GM18861 (cell line): ENCODE data around the gene QRICH2.
"Not testable (repeated sequence)": the region's sequence is repeated elsewhere in the genome, so short reads cannot be mapped to it uniquely, and the experiment has no call there.

Source experiments
- ATAC-seq: cut with Tn5 transposase; IDR thresholded peaks from one replicate; pipeline ENCODE4 v1.9.1; 2021; ENCODE audit not compliant: unreplicated experiment

QRICH2 gene

DNA sequence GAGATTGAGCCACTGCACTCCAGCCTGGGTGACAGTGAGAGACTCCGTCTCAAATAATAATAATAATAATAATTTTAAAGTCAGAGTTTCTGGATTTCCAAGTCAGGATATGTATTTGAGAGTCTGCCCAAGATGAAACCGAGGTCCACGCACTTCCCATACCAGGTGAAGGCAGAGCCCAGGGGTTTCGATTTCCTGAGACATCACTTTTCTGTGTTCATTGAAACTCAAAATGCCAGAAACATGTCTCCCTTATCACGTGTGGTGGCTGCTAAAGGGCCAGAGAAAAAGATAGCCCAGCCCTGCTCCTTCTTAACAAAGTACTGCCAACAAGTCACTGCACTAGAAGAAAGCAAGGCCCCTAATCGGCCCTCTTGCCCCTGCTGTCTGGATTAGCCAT lies 57.9 kb downstream of the QRICH2 start:
- ATAC-seq, result no peak

DNA sequence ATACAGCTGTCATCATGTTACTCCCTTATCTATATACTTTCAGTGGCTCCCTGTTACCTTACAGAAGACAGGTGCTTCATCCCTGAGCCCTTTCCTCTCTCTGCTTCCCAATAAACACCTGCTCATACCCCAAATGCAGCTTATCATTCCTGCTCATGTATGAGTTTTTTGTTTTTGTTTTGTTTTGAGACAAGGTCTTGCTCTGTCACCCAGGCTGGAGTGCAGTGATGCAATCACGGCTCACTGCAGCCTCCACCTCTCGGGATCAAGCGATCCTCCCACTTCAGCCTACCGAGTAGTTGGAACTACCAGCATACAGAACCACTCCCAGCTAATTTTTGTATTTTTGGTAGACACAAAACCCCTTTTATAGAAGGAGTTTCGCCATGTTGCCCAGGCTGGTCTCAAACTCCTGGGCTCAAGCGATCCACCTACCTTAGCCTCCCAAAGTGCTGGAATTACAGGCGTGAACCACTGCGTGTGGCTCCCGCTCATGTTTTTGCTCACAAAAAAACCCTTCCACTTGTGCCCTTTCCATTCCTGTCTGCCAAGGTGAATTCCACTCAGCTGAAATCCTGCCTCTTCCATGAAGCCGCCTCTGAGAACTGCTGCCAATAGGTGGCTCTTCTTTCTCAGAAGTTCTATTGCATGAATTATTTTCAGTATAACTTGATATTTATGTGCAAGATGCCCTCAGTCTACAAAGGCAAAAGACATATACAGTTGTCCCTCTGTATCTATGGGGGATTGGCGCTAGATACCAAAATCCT lies 59.9 kb downstream of the QRICH2 start:
- no peak for ATAC-seq

DNA sequence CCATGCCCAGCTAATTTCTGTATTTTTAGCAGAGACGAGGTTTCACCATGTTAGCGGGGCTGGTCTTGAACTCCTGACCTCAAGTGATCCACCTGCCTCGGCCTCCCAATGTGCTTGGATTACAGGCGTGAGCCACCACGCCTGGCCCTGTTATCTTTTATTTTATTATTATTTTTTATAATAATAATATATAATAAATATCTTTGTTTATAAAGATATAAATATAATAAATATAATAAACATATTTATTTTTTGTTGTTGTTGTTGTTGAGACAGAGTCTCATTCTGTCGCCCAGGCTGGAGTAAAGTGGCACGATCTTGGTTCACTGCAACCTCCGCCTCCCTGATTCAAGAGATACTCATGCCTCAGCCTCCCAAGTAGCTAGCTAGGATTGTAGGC lies 60.8 kb downstream of the QRICH2 start:
- no peak for ATAC-seq

DNA sequence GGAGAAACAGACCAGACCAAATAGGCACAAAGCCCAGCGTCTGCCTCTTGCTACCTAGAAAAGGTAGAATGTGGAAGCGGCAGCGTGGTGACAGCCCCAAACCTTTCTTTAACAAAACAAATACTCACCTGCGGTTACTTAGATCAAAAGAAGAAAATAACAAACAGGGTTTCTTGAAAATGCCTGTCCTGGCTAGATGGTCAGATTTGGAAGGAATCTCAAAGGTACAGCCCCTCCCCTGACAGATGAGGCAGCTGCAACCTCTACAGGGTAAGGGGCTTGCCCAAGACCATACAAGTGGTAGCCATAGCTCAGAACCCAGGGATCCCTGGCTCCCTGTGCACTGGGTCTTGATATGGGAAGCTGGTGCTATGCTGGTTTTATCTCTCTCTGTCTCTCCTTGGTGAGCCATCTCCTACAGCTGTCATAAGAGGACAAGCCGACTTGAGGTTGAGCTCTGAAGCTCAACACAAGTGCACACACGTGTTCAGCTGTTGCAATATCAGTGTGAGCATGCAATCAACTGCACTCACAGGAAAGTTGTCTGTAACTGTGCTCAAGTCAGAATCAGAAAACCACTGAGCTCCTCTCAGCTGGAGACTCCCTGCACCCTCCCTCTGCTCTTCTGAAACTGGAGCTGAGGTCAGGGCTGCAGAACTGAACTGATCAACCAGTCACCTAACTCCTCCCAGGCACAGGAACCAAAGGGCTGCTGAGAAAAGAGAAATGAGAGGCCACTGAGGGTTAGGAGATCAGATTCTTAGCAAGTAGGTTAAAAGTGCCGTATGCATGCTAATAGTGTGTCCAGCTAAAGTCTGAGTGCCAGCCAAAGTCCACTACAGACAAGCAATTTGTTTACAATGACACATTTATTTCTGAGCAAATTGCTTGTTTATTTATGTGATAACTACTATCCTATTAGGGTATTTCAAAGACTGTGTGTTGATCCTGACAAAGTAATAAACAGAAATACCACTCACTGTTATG lies 61.7 kb downstream of the QRICH2 start:
- peak; percentile 90 for ATAC-seq

DNA sequence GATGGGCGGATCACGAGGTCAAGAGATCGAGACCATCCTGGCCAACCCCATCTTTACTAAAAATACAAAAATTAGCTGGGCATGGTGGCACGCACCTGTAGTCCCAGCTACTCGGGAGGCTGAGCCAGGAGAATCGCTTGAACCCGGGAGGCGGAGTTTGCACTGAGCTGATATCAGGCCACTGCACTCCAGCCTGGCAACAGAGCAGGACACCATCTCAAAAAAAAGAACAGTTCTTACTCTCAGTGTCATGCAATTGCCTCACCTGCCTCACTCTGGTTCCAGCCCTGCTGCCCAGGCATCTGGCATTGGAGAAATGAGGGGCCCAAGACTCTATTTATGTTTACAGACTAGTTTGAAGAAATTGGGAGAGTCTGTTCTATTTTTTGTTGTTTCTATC lies 63.4 kb downstream of the QRICH2 start:
- not testable (repeated sequence) for ATAC-seq

DNA sequence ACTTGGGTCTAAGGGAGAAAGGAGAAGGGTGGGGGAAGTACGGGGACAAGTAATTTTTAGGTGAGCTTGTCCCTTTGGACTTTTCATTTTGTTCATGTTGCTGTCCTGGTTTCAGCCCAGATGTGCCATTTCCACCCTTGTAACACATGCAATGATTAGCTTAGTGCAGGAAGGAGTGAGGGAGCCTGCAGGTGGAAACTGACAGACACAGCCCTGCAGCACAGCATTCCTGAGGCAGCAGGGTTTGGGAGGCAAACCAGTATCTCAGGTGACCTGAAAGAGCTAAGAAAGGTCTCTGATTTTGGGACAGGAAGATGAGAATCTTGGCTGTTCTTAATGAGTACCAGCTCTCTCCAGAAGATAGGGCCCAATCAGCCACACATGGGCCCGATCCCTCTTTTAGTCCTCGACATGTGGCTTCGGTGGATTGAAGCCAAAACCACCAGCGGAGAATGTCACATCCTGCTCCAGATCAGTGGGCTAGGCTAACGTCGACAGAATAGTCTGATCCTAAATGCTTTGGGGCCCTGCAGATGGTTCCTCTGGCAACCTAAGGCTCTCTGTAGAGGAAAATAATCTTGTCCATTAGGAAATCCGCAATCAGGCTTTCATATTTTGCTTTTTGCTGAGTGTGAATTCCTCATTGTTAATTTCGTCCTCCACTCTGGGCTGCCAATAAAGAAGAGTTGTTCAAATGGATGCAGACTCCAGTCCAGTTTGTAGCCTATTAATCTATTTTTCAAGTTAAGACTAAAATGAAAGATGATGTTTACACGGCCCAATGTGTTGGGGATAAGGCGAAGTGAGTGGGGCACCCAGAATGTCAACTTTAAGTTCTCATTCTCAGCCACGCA lies 64.0 kb downstream of the QRICH2 start:
- ATAC-seq, result no peak

DNA sequence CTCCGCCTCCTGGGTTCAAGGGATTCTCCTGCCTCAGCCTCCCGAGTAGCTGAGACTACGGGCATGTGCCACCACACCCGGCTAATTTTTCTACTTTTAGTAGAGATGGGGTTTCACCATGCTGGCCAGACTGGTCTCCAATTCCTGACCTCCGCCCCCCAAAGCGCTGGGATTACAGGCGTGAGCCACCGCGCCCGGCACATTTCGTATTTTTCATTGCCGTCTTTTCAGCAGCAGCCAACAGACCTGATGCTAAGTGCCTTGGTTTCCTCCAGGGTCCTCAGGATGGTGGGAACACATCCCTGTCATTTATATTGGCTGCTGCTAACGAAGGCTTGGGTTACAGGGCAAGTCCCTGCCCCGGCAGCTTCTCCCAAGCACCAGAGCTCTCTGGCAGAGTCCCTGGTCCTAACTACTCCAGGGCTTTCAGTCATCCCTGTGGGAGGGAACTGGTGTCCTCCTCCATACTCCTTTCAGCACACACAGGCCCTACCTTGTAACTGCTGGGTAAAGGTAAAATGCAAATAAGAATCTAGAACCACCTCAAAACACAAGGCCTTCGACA lies 66.3 kb downstream of the QRICH2 start:
- no peak for ATAC-seq

DNA sequence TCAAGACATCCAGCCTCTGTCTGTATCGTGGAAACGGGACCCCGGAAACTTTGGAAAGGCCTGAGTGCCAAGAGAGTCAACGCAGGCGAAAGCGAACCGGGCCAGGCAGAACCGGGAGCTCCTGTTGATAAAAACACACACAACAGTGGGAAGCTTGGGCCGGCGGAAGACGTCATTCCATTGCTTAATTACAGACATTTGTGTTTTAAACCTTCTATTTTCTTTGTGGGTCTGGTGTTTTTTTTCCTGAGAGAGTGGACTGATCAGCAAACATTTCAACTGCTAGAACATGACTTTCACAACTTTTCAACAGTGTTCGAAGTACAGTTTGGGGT lies 66.9 kb downstream of the QRICH2 start:
- no peak for ATAC-seq

DNA sequence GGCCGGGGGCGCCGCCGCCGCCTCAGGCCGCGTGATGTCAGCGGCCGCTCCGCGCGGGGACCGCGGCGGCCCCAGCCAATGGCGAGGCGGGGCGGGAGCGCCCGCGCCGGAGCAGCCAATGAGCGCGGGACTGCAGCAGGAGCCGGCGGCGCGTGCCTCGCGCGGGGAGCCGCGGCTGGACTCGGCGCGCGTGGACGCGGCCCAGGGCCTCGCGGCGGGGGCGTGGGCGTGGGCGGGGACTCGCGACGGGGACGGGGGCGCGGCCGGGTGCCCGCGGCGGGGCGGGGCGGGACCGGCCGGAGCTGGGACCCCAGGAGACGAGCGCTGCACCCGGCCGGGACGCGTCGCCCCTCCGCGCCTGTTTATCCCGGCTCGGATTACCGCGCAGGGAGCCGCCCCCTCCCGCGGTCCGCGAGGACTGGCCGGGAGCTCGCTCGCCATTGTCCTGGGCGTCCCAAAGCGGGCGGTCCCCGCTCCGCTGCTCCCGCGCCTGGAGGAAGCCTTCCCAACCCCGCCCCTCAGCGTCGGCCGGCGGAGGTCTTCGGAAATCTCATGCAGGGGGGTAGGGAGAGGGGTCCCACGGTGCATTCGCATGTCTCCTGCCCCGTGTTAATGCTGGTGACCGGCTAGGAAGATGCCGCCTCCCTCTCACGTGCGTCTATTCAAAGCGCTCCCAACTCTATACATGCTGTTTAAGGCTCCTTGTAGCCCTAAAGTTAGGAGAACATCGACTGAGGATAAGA lies 67.4 kb downstream of the QRICH2 start, which contains the start of gene RNF157:
TSS of gene RNF157 (minus strand) at position 33 of the 743 bp plus-strand sequence. CDS start 253 bp downstream, outside the sequence.
- peak; percentile 39 for ATAC-seq

DNA sequence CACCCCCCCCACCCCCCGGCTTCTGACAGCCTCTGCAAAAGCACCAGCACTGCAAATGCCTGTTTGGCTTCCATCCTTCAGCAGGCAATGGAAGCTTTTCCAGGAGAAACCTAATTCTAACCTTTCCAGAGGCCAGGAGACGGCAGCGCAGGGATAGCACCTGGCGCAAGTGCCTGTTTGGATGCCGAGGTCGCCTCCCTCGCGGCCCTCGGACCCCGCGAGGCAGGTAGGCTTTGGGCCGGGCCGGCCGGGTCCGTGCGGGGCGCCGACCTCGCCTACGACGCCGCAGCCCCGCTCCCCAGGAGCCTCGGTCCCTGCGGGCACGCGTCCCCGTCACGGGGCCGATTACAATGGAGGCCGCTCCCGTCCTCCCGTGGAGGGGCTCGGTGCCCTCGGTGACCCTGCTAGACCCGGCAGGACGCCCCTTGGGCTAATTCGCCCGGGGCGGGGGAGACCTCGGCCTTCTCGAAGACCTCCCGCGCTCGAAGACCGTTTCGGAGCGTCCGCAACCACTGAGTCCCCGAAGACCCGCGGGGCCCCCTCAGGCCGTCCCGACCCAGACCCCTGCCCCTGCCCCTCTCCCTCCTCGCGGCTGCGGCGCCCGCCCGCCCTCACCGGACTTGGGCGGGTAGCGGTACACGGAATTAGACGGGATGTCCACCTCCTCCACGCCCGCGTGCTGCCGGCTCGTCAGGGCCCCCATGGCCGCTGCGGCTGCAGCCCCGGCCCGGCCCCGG lies 68.4 kb downstream of the QRICH2 start:
- ATAC-seq, result no peak

DNA sequence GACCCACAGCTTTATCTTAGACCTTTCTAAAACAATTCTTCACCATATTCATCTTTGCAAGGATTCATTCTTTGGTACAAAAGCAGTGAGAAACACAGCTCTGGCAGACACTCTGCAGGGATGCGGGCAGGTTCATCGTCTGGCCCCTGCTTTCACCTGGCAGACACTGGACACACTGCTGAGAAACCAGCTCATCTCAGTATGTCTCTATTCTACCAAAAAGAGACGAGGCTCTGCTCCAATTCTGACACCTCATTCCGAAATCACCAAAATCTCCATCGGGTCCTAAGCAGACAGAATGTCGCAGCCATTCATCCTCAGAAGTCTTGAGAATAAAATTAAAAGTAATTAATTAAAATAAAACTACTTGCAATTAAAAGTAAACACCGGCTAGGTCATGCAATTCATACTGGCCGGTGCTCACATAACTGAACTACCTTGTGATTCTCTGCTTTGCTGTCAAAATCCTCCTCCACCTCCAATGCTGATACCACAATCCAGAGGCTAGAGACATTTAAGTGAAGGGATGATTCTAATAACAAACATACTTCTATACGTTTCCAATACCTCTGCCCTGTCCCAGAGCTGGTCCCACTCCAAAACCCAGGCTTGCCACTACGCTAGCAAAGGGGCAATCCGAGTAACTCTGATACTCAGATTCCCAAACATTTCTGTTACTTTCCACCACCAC lies 69.1 kb downstream of the QRICH2 start:
- no peak for ATAC-seq

DNA sequence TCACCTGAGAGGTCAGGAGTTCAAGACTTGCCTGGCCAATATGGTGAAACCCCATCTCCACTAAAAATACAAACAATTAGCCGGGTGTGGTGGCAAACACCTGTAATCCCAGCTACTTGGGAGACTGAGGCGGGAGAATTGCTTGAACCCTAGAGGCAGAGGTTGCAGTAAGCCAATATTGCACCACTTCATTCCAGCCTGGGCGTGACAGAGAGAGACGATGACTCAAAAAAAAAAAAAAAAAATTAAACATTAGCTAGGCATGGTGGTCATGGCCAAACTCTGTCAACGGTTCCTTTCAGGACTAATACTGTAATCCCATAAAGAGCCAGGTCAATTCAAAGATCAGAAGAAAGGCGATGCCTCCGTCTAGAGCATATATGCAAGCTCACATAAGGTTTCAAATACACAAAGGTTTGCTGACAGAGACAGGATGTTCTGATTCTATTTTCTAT lies 70.2 kb downstream of the QRICH2 start:
- ATAC-seq, result no peak

DNA sequence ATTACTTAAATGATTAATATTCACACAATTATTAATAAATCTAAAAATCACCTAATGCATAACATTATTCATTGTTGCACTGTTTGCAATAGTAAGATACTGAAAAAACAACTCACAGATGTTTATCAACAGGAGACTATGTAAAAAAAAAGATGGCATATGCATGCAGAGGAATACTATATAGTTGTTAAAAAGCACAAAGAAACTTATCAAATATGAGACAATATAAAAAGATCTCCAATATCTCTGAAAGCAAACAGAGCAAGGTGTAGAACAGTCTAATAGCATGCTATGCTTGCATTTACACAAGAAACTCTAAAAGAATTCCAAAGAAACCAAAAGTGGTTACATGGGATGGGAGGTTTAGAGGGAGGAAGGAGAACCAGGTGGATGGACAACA lies 71.5 kb downstream of the QRICH2 start:
- ATAC-seq, result no peak

DNA sequence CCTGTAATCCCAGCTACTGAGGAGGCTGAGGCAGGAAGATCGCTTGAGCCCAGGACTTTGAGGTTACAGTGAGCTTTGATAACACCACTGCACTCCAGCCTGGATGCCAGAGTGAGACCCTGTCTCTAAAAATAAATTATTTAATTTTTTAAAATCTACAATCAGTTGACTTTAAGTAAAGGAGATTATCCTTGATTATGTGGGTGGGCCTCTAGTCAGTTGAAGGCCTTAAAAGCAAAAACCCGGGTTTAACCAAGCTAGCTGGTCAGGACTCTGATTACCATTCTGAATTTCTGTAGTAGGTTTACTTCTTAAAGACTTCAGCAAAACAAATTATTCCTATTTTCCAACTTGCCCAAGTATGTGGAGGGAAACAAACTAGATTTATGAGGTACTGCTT lies 72.2 kb downstream of the QRICH2 start:
- no peak for ATAC-seq

DNA sequence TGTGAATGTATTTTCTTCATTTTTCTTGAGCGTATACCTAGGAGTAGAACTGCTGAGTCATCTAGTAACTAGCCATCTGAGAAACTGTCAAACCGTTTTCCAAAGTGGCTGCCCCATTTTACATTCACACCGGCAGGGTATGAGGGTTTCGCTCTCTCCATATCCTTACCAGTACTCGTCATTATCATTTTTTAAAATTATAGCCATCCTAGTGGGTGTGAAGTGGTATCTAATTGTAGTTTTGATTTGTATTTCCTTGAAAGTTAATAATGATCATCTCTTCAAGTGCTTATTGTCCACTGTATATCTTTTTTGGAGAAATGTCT lies 73.8 kb downstream of the QRICH2 start:
- peak; percentile 40 for ATAC-seq

DNA sequence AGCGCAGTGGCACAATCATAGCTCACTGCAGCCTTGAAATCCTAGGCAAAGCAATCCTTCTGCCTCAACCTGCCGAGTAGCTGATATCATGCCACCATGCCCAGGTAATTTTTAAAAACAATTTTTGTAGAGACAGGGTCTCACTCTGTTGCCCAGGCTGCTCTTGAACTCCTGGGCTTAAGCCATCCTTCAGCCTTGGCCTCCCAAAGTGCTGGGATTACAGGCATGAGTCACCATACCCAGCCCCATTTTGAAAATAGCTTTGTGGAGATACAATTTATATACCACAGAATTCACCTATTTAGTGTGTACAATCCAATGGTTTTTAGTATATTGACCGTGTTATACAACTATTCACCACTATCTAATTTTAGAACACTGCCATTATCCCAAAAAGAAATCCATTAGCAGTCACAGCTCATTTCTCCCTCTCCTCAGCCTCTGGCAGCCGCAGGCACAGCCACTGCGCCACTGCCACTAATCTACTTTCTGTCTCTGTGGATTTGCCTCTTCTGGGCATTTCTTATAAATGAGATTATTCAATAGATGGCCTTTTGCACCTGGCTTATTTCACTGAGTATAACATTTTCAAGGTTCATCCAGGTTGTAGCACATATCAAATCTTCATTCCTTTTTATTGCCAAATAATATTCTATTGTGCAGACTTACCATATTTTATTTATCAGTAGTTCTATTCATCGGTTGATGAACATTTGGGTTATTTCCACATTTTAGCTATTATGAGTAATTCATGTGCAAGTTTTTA lies 74.3 kb downstream of the QRICH2 start:
- ATAC-seq, result no peak

DNA sequence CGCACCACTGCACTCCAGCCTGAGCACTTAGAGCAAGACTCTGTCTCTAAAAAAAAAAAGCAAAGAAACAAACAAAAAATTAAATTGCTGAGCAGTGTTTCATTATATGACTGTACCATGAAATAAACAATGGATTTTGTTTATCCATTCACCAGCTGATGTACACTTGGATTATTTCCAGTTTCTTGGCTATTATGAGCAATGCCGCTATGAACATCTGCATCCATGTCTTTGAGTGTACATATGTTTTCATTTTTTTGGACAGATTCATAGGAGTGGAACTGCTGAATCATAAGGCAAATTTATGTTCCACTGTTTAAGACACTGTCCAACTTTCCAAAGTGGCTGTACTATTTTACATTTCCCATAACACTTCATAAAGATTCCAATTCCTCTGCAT lies 75.7 kb downstream of the QRICH2 start:
- no peak for ATAC-seq

DNA sequence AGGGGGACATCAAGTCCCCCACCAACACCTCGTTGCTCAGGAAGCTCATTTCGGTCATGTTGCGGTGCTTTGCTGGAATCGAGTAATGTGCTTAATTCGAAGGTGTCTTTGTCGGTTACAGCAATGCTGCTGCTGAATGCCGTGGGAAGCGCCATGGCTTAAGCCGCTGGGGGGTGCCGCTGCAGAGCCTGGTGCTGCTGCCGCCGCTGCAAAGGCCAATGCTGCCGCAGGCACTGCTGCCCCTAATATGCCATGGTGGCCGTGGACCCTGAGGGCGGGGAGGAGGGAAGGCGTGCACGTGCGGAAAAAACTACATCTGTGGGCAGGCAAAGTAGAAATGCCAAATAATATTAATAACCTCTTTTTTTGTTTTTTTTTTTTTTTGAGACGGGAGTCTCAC lies 81.3 kb downstream of the QRICH2 start:
- ATAC-seq, result not testable (repeated sequence)
